Endothelial cell (in vitro differentiated cells): ENCODE results near the gene GPR18. TPM values are rescaled to one million over a fixed set of nuclear protein-coding genes. Genes with fewer than 3 reads are reported as not detected.
"Not testable (repeated sequence)": the region's sequence is repeated elsewhere in the genome, so short reads cannot be mapped to it uniquely, and the experiment has no call there.

ENCODE experiments used
- DNase-seq: peaks from one replicate; pipeline ENCODE4 v3.0.0; 2021; ENCODE audit warnings: low spot score
- H3K27ac Mint-ChIP-seq: one replicate; pipeline ENCODE4 v1.8.0; 2021; ENCODE audit warnings: mixed read lengths, inconsistent platforms; ENCODE audit not compliant: unreplicated experiment
- H3K27me3 Mint-ChIP-seq: one replicate; pipeline ENCODE4 v1.8.0; 2021; ENCODE audit warnings: mild to moderate bottlenecking, moderate library complexity, mixed read lengths, inconsistent platforms; ENCODE audit not compliant: unreplicated experiment
- H3K36me3 Mint-ChIP-seq: one replicate; pipeline ENCODE4 v1.8.0; 2021; ENCODE audit warnings: mild to moderate bottlenecking, low read depth, mixed read lengths, inconsistent platforms; ENCODE audit not compliant: unreplicated experiment
- H3K4me1 Mint-ChIP-seq: one replicate; pipeline ENCODE4 v1.8.0; 2021; ENCODE audit warnings: mild to moderate bottlenecking, mixed read lengths, inconsistent platforms; ENCODE audit not compliant: unreplicated experiment
- H3K4me3 Mint-ChIP-seq: one replicate; pipeline ENCODE4 v1.8.0; 2021; ENCODE audit warnings: mild to moderate bottlenecking, mixed read lengths, inconsistent platforms; ENCODE audit not compliant: unreplicated experiment
- H3K9me3 Mint-ChIP-seq: one replicate; pipeline ENCODE4 v1.8.0; 2021; ENCODE audit warnings: mixed read lengths, inconsistent platforms; ENCODE audit not compliant: unreplicated experiment
- total RNA-seq: library from RNA; stranded (reverse); fragmentation: NEBNext Ultra II Directional; extraction: Animal tissue kit (Norgen Biotek cat#: 25700); gene quantifications from one replicate; pipeline ENCODE4 v1.2.1, GENCODE V29; 2021; ENCODE audit not compliant: unreplicated experiment
- TF ChIP-seq, protein P1 (sequence below): fragments of 200-600 bp; sonication (generic); IDR thresholded peaks from one replicate; pipeline ENCODE4 v1.5.0; 2021; ENCODE audit warnings: antibody characterized with exemption; ENCODE audit not compliant: unreplicated experiment

Gene GPR18
- total RNA-seq, 1 donor from 2014 or later, result not detected

DNA sequence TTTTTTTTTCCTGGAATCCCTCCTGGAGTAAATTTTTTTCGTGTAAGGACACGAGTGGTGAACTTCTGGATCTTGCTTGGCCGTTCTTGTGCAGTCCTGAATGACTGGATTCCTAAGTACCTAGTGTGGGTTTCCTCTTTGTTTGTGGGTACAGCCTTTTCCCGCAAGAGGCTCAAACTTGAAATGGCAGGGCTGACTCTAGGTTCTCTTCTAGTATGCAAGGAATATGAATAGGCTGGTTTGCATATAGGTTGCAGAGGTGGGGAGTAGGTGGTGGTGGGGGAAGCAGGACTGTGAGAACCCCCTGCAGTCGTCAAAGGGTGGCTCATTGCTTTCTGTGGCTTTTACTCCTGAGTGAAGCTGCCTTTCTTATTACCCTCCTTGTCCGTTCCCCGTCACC, 43.9 kb downstream of the GPR18 start:
- Mint-ChIP-seq H3K4me1 (peaks cover 9% of the 10 kb centered on the region), H3K27me3 (peaks cover 3% of the 10 kb centered on the region), H3K4me3 (no peak overlapping the region), H3K27ac (no peak overlapping the region), H3K36me3 (peaks cover 5% of the 10 kb centered on the region), H3K9me3 (no peaks in the 10 kb centered on the region)
- DNase-seq, result no peak
- TF ChIP-seq, protein P1, sequence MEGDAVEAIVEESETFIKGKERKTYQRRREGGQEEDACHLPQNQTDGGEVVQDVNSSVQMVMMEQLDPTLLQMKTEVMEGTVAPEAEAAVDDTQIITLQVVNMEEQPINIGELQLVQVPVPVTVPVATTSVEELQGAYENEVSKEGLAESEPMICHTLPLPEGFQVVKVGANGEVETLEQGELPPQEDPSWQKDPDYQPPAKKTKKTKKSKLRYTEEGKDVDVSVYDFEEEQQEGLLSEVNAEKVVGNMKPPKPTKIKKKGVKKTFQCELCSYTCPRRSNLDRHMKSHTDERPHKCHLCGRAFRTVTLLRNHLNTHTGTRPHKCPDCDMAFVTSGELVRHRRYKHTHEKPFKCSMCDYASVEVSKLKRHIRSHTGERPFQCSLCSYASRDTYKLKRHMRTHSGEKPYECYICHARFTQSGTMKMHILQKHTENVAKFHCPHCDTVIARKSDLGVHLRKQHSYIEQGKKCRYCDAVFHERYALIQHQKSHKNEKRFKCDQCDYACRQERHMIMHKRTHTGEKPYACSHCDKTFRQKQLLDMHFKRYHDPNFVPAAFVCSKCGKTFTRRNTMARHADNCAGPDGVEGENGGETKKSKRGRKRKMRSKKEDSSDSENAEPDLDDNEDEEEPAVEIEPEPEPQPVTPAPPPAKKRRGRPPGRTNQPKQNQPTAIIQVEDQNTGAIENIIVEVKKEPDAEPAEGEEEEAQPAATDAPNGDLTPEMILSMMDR, result no peak

GRCh38 chr13:99211421-99212035, 46.7 kb downstream of the GPR18 start:
- peaks cover 5% of the 10 kb centered on the region for H3K36me3 Mint-ChIP-seq
- TF ChIP-seq, protein P1, result no peak
- DNase-seq, result no peak
- H3K27me3 Mint-ChIP-seq, result peaks cover 10% of the 10 kb centered on the region
- H3K9me3 Mint-ChIP-seq, result no peaks in the 10 kb centered on the region
- peaks cover 14% of the 10 kb centered on the region for H3K4me1 Mint-ChIP-seq
- no peak overlapping the region for H3K4me3 Mint-ChIP-seq
- H3K27ac Mint-ChIP-seq, result no peak overlapping the region

- H3K4me1 Mint-ChIP-seq, result peaks cover 14% of the 10 kb centered on the region
- not testable (repeated sequence) for DNase-seq, H3K27ac Mint-ChIP-seq, H3K4me3 Mint-ChIP-seq, H3K27me3 Mint-ChIP-seq, H3K9me3 Mint-ChIP-seq, H3K36me3 Mint-ChIP-seq
These were observed 47.6 kb downstream of the GPR18 start for GRCh38 chr13:99210627-99211026.

- no peaks in the 10 kb centered on the region for H3K9me3 Mint-ChIP-seq
- TF ChIP-seq, protein P1, result no peak
- DNase-seq, result no peak
- peak overlapping the region; percentile 50 for H3K27ac Mint-ChIP-seq
- H3K4me1 Mint-ChIP-seq, result peaks cover 18% of the 10 kb centered on the region
- peaks cover 12% of the 10 kb centered on the region for H3K36me3 Mint-ChIP-seq
- H3K4me3 Mint-ChIP-seq, result no peak overlapping the region
- peaks cover 11% of the 10 kb centered on the region for H3K27me3 Mint-ChIP-seq
These were observed 49.2 kb downstream of the GPR18 start for GRCh38 chr13:99208845-99209527.

DNA sequence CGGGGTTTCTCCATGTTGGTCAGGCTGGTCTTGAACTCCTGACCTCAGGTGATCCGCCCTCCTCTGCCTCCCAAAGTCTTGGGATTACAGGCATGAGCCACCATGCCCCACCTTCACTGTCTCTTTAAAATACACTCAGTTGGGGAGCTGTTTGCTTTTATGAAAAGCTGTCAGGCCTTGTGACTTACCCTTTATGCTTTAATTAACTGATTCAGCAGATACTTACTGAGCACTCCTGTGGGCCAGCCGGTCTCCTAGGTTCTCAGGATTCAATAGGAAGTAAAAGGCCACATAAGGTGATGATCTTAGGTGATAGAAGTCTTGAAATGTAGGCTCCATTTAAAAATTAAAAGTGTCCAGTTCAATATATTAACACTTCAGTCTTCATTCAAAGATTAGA, 50.0 kb downstream of the GPR18 start:
- DNase-seq, result no peak
- TF ChIP-seq, protein P1, result no peak

More for the DNA sequence above, 50.0 kb downstream of the GPR18 start:
- H3K36me3 Mint-ChIP-seq, result peaks cover 16% of the 10 kb centered on the region
- H3K4me3 Mint-ChIP-seq, result no peak overlapping the region
- H3K27ac Mint-ChIP-seq, result no peak overlapping the region
- no peaks in the 10 kb centered on the region for H3K9me3 Mint-ChIP-seq
- H3K27me3 Mint-ChIP-seq, result peaks cover 12% of the 10 kb centered on the region
- peaks cover 18% of the 10 kb centered on the region for H3K4me1 Mint-ChIP-seq
